Endothelial cell of umbilical vein (primary cell): ENCODE measurements around the gene DIO3. TPM values are rescaled to one million over a fixed set of nuclear protein-coding genes. Genes with fewer than 3 reads are reported as not detected.
"Not testable (repeated sequence)": the region's sequence is repeated elsewhere in the genome, so short reads cannot be mapped to it uniquely, and the experiment has no call there.

Experiments used
- BruUV-seq: library from RNA; stranded (reverse); fragments of 400-500 nt; replicated peaks from 2 replicates; lab custom pipeline; 2021; lab: Mats Ljungman, UMichigan
- CTCF ChIA-PET: fragments of 300-600, 350-600 bp; sonication (Branson Sonifier 250); formaldehyde crosslinking; loops from one replicate; lab custom pipeline; 2021; ENCODE audit warnings: antibody characterized with exemption, inconsistent platforms; lab: Charles Lee
- POLR2A ChIA-PET: fragments of 300-600, 350-600 bp; sonication (Branson Sonifier 250); formaldehyde crosslinking; loops from one replicate; lab custom pipeline; 2021; ENCODE audit warnings: antibody characterized with exemption, inconsistent platforms; lab: Charles Lee
- DNase-seq: peaks from one replicate; pipeline ENCODE4 v3.0.0-alpha.2; 2011; ENCODE audit warnings: low read depth, low spot score
- FAIRE-seq: peaks from 2 replicates; lab custom pipeline; 2011; peaks lifted over from hg19 to GRCh38; lab: Jason Lieb, UNC
- H2AFZ ChIP-seq: 2 replicates; pipeline ENCODE4 v1.6.0; 2012; ENCODE audit warnings: low read depth, low read length, control low read depth, inconsistent platforms
- H3K27ac ChIP-seq: 2 replicates; pipeline ENCODE4 v1.5.1; 2011; ENCODE audit warnings: low read depth, mild to moderate bottlenecking, control low read depth, low read length, moderate library complexity; ENCODE audit not compliant: insufficient read depth
- H3K27me3 ChIP-seq, 2 experiments: 2 replicates each; pipeline versions ENCODE4 v1.6.0 to v1.6.1; 2011; ENCODE audit warnings: low read length in 2 of 2, mixed read lengths in 1 of 2; ENCODE audit not compliant: control insufficient read depth in 2 of 2, insufficient read depth in 2 of 2
- H3K36me3 ChIP-seq, 2 experiments: 2 replicates in 1 of 2; 3 replicates in 1 of 2; pipeline ENCODE4 v1.5.1; 2011; ENCODE audit warnings: low read length in 2 of 2, mild to moderate bottlenecking in 1 of 2, moderate library complexity in 1 of 2; ENCODE audit not compliant: control insufficient read depth in 2 of 2, insufficient read depth in 2 of 2; ENCODE audit errors: extremely low read depth in 1 of 2
- H3K4me1 ChIP-seq: 3 replicates; pipeline ENCODE4 v1.5.1; 2011; ENCODE audit warnings: mild to moderate bottlenecking, low read length; ENCODE audit not compliant: control insufficient read depth, insufficient read depth; ENCODE audit errors: extremely low read depth
- H3K4me2 ChIP-seq: 2 replicates; pipeline ENCODE4 v1.6.1; 2011; ENCODE audit warnings: low read length, control low read depth, mixed read lengths; ENCODE audit not compliant: insufficient read depth
- H3K4me3 ChIP-seq, 3 experiments: fragments of 200-600 bp in 1 of 3; sonication (generic), shearing (Covaris generic) in 1 of 3; replicated peaks in 1 of 3; 2 replicates each; pipeline ENCODE4 v1.5.1; 2011 to 2016; ENCODE audit warnings: control low read depth in 3 of 3, low read length in 3 of 3, mild to moderate bottlenecking in 2 of 3, inconsistent platforms in 1 of 3, low read depth in 1 of 3, moderate library complexity in 1 of 3; ENCODE audit not compliant: insufficient read depth in 1 of 3
- H3K79me2 ChIP-seq: 2 replicates; pipeline ENCODE4 v1.6.0; 2012; ENCODE audit warnings: low read length, inconsistent platforms; ENCODE audit not compliant: control insufficient read depth, insufficient read depth
- H3K9ac ChIP-seq: replicated peaks from 2 replicates; pipeline ENCODE3; 2011; ENCODE audit warnings: low read length, control low read depth; ENCODE audit not compliant: insufficient read depth; ENCODE audit errors: extremely low read depth
- H3K9me1 ChIP-seq: replicated peaks from 3 replicates; pipeline ENCODE4 v1.6.0; 2011; ENCODE audit warnings: mild to moderate bottlenecking, low read length; ENCODE audit not compliant: control insufficient read depth, insufficient read depth; ENCODE audit errors: extremely low read depth
- H3K9me3 ChIP-seq: replicated peaks from 2 replicates; pipeline ENCODE4 v1.5.1; 2012; ENCODE audit warnings: low read length, inconsistent platforms; ENCODE audit not compliant: control insufficient read depth, insufficient read depth
- H4K20me1 ChIP-seq: replicated peaks from 2 replicates; pipeline ENCODE3; 2011; ENCODE audit warnings: mild to moderate bottlenecking, low read length; ENCODE audit not compliant: control insufficient read depth, insufficient read depth; ENCODE audit errors: extremely low read depth
- EZH2 ChIP-seq: IDR thresholded peaks from 2 replicates; pipeline ENCODE4 v1.6.1; 2012; ENCODE audit warnings: borderline replicate concordance, low read depth, mild to moderate bottlenecking, moderate library complexity, low read length, inconsistent platforms; ENCODE audit not compliant: severe bottlenecking
- FOS ChIP-seq: IDR thresholded peaks from 2 replicates; pipeline ENCODE4 v1.6.1; 2011; ENCODE audit warnings: mild to moderate bottlenecking, low read length, moderate library complexity, borderline replicate concordance; ENCODE audit not compliant: insufficient read depth
- JUN ChIP-seq: IDR thresholded peaks from 2 replicates; pipeline ENCODE4 v1.6.1; 2011; ENCODE audit warnings: borderline replicate concordance, low read depth; ENCODE audit not compliant: insufficient read length, insufficient read depth
- POLR2A ChIP-seq: IDR thresholded peaks from 2 replicates; pipeline ENCODE4 v1.6.1; 2012; ENCODE audit warnings: low read depth, mild to moderate bottlenecking, control low read depth, low read length
- dilution Hi-C: fragments of 300-500 bp; cut with MboI; formaldehyde crosslinking; loops from one replicate; pipeline ENCODE4 v1.15.0; 2019; ENCODE audit warnings: low sequenced_read_pairs; ENCODE audit not compliant: extremely low pct_ligation_motif_present
- intact Hi-C: fragments of 100-400 bp; cut with micrococcal nuclease; formaldehyde crosslinking; loops from one replicate; pipeline ENCODE4 v1.10.0; 2022
- polyA plus RNA-seq, 4 experiments: library from polyadenylated mRNA; depleted of rRNA in 3 of 4; stranded (reverse) in 3 of 4; unstranded in 1 of 4; fragments of >200 nt; gene quantifications; 2 replicates each; pipeline versions ENCODE4 v1.2.1 to v1.2.3, GENCODE V29; 2011 to 2012; ENCODE audit warnings: missing spikeins in 1 of 4
- total RNA-seq: library from RNA; stranded (reverse); gene quantifications from 2 replicates; pipeline ENCODE4 v1.2.3, GENCODE V29; 2021
- TF ChIP-seq, protein P1 (sequence below), 2 donors: IDR thresholded peaks; 1 replicate in 1 of 2; 2 replicates in 1 of 2; pipeline ENCODE4 v1.5.1; 2011; ENCODE audit warnings: low read length in 2 of 2, mild to moderate bottlenecking in 2 of 2, moderate library complexity in 2 of 2, control low read depth in 1 of 2, inconsistent platforms in 1 of 2, low read depth in 1 of 2; ENCODE audit not compliant: insufficient read depth in 1 of 2; ENCODE audit errors: extremely low read depth in 1 of 2

Gene DIO3
- total and polyA plus RNA-seq, 2 donors (not counting 3 experiments of a cell fraction or from before 2014, with no cell fraction given), result not detected

DNA sequence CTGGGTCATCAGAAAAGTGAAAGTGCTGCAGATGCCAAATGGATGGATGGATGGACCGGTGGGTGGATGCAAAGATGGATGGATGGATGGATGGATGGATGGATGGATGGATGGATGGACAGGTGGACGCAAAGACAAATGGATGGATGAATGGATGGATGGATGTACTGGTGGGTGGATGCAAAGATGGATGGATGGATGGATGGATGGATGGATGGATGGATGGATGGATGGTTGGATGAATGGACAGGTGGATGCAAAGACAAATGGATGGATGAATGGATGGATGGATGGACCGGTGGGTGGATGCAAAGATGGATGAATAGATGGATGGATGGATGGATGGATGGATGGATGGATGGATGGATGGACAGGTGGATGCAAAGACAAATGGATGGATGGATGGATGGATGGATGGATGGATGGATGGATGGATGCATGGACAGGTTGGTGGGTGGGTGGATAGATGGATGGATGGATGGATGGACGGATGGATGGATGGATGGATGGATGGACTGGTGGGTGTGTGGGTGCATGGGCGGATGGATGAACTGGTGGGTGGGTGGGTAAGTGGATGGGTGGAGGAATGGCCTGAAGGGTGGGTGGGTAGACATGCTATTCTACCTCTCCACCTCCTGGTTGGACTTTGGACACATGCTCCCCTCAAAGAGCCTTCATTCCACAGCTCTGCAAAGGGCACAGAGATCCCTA lies 10.9 kb upstream of the DIO3 start:
- CTCF ChIA-PET, DNase-seq, H4K20me1 ChIP-seq, intact Hi-C loops, H3K36me3 ChIP-seq, H3K4me2 ChIP-seq, H2AFZ ChIP-seq, H3K9me1 ChIP-seq, H3K79me2 ChIP-seq, BruUV-seq, H3K4me3 ChIP-seq, FAIRE-seq, H3K9ac ChIP-seq, H3K4me1 ChIP-seq, dilution Hi-C loops, H3K27me3 ChIP-seq, H3K9me3 ChIP-seq, POLR2A ChIA-PET, H3K27ac ChIP-seq: not testable (repeated sequence)

DNA sequence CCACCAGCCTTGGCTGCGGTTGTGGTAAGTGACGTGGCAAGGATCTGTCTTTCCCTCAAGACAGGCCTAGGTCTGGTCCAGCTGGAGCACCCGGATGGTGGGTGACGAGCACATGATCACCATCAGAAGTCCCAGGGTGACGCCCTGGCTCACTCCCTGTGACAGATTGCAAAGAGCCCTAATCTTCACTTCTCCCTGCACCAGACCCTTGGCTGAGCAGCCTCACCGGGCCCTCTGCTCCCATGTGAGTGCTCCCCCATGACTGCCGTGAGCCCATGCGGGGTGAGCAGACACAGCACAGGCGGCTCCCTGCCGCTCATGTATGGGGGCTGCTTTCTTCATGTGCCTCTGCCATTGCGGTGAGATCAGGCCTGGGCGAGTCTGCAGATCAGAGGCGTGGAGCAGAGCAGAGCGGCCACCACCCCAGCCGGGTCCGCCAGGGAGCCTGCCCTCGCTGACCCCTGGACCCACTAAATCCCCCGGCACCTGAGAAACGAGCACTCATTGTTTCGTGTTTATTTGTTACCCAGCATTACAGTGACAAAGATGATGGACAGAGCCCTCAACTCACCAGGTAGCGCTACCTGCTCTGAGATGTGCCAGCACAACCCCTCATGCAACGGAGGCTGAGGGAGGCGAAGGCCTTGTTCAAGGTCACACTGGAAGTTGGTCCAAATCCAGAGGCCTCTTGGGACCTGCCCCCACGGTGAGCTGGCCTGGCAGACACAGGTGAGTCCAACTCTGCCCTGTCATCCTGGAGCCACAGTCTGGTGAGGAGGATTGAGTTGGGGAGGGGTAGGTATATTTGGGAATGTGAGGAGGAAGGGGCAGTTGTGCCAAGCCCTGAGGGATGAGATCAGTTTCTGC lies 9.3 kb upstream of the DIO3 start:
- no peak for DNase-seq
- FAIRE-seq, result no peak
- dilution Hi-C loops, result no loop called here
- H3K27me3 ChIP-seq, result no peaks in the 10 kb centered on the region
- H2AFZ ChIP-seq, result no peak overlapping the region
- no peak overlapping the region for H3K27ac ChIP-seq
- intact Hi-C loops, result no loop called here
- ChIA-PET POLR2A (no interaction called here), CTCF (no interaction called here)
- no peak overlapping the region for H3K9ac ChIP-seq
- BruUV-seq, result no TSS peak
- no peaks in the 10 kb centered on the region for H4K20me1 ChIP-seq
- no peaks in the 10 kb centered on the region for H3K36me3 ChIP-seq
- H3K4me3 ChIP-seq, result no peak overlapping the region
- no peaks in the 10 kb centered on the region for H3K9me3 ChIP-seq
- TF ChIP-seq, protein P1, sequence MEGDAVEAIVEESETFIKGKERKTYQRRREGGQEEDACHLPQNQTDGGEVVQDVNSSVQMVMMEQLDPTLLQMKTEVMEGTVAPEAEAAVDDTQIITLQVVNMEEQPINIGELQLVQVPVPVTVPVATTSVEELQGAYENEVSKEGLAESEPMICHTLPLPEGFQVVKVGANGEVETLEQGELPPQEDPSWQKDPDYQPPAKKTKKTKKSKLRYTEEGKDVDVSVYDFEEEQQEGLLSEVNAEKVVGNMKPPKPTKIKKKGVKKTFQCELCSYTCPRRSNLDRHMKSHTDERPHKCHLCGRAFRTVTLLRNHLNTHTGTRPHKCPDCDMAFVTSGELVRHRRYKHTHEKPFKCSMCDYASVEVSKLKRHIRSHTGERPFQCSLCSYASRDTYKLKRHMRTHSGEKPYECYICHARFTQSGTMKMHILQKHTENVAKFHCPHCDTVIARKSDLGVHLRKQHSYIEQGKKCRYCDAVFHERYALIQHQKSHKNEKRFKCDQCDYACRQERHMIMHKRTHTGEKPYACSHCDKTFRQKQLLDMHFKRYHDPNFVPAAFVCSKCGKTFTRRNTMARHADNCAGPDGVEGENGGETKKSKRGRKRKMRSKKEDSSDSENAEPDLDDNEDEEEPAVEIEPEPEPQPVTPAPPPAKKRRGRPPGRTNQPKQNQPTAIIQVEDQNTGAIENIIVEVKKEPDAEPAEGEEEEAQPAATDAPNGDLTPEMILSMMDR (IDR thresholded peaks at IDR 0.05; ENCODE audit: extremely low read depth in 1 of 2, insufficient read depth in 1 of 2, low read depth in 1 of 2, low read length in 2 of 2), result no peak
- TF ChIP-seq EZH2 (no peak), FOS (no peak), JUN (no peak), POLR2A (no peak)
- H3K4me1 ChIP-seq, result no peaks in the 10 kb centered on the region
- no peaks in the 10 kb centered on the region for H3K79me2 ChIP-seq
- no peak overlapping the region for H3K4me2 ChIP-seq
- H3K9me1 ChIP-seq, result no peaks in the 10 kb centered on the region
